HG03565 (cell line): ENCODE data around the gene LIPN.

Experiments
- ATAC-seq: cut with Tn5 transposase; IDR thresholded peaks from one replicate; pipeline ENCODE4 v1.9.1; 2021; ENCODE audit warnings: mild to moderate bottlenecking, moderate library complexity; ENCODE audit not compliant: unreplicated experiment

Gene LIPN

DNA sequence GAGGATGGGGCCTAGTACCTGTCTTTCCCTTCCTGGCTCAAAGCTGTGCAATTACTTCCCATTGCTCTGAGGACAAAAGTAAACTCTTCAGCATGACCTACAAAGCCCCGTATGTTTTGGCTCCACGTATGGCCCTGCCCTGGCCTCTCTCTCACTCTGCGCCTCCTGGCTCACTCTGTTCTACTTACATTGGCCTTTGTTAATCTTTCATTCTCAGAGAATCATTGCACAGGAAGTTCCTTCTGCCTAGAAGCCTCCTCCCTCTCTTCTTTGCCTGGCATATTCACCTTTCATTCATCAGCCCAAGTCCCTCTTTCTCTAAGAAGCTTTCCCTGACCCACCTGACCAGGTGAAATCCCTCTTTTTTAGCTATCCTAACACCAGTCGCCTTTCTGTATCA is 66.6 kb downstream of the LIPN start:
- no peak for ATAC-seq

DNA sequence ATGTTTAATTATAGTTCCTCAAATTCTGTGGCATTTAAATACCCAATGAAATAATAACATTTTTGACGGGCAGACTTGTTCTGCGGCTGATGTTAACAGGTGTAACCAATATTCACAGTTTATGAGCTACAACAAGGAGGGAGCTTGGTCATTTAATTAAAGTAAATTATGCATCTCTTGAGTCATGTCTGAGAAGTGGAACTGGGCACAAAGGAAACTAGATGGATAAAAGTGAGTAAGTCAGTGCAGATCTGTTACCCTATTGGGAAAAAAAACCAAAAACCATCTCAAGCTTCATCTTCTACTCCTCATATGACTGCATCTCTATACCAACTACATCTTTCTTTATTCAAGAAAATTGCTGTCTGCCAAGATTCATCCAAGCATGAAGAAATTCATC is 67.9 kb downstream of the LIPN start:
- no peak for ATAC-seq

DNA sequence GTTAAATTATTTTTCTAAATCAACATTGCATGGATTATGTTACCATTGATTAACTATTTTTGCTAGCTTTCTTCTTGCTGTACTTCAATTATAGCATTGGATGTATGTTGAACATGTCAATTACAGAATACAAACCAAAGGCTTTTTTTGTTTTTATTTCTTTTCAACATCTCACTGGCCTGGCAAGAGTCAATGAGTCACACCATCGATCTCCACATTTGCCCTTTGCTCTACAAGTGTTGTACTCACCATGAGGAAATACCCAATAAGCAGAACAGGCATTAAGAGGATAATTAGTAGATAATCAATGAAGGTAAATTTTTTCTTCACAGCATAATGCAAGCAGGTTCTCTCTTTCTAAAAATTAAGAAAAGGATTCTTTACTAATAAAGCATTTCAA is 68.5 kb downstream of the LIPN start:
- ATAC-seq = no peak
